Measurements from ENCODE around the gene CACNA1S. TPM values are rescaled to one million over a fixed set of nuclear protein-coding genes. Genes with fewer than 3 reads are reported as not detected.

CACNA1S gene
- total RNA-seq, 1 experiment from 2014 or later: not detected

DNA sequence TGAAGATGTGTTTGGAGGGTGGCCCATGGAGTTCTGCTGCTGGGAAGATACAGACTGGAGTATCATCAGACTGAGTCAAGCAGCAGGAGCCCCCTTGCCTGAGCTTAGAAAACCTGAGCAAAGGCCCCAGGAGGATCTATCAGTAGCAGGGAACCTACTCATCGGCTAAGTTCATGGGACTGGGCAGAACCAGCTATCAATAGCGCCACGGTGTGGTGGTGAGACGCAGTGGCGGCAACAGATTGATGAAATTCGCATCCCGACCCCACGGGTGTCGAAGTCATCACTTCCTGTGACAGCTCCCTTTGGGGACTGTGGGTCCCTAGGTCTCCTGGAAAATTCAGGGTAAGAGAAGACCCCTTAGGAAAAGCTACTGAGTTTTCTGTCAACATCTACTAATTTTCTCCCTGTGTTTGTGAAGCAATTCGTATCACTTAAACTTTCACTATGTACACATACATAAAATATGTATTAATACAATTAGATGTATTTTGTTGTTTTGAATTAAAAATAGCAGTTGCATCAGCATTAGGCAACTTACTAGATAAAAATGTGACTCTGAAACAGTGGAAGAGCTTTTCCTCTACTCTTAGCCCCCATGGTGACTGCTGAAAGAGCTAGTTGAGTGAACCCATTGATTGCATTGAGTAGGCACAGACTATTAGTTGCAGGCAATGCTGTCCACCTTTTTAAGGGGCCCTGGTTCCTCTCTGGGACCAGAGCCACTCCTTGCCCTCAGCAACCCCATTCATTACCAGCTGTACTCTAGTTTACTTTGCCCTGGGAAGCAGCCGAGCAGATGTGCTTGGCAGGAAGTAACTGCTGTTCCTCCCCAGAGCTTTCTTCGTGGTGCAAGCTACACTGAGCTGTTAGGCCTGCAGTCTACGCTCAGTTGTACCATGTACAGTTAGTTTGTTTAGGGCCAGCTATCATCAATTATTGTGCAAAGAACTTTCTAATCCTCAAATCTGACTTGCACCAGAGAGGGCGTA lies 7.3 kb upstream of the CACNA1S start:
- no peak overlapping the region for H3K27ac ChIP-seq (ENCODE audit: low read length)
- H3K36me3 ChIP-seq (ENCODE audit: insufficient read depth, low read length): no peaks in the 10 kb centered on the region
- H3K4me3 ChIP-seq (ENCODE audit: low read length): no peak overlapping the region
- H3K4me1 ChIP-seq (ENCODE audit: low read length): peaks cover 8% of the 10 kb centered on the region
- DNase-seq: peak; percentile 83
- no peaks in the 10 kb centered on the region for H3K9me3 ChIP-seq (ENCODE audit: low read length)
- no peaks in the 10 kb centered on the region; the same call in 1 of the 2 replicates for H4K20me1 ChIP-seq (ENCODE audit: insufficient read depth, low read depth, low read length)
- no peak overlapping the region for H3K4me2 ChIP-seq (ENCODE audit: low read depth, low read length, poor library complexity, severe bottlenecking)
- no peaks in the 10 kb centered on the region for H3K79me2 ChIP-seq (ENCODE audit: low read length)
- no peak overlapping the region for H3K9ac ChIP-seq (ENCODE audit: low read length)
- no peaks in the 10 kb centered on the region for H3K9me2 ChIP-seq (replicated peaks; ENCODE audit: insufficient read depth, low read length)
- no peak overlapping the region for H2AFZ ChIP-seq (ENCODE audit: low read length)
- no peaks in the 10 kb centered on the region for H3K27me3 ChIP-seq (ENCODE audit: low read length)

DNA sequence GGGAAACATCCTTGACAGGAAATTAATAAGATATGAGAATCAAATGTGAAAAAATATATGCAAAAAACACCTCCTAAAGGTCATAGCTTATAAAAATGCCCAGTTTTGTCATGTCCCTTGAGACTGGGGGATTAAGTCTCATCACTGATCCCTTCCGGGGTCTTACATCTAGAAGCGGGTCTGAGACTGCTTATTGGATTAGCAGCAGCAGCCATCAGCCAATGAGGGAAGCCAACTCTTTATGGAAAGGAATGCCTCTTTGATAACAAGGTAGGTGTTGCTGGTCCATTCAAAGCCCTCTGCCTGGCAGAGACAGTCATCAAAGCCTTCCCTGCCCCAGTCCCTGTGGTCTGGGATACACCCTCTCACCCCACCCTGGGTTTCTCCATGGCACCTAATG lies 3.9 kb upstream of the CACNA1S start:
- no peak for DNase-seq
- H3K36me3 ChIP-seq (ENCODE audit: insufficient read depth, low read length): no peaks in the 10 kb centered on the region
- no peaks in the 10 kb centered on the region for H3K9me3 ChIP-seq (ENCODE audit: low read length)
- H4K20me1 ChIP-seq (ENCODE audit: insufficient read depth, low read depth, low read length): no peaks in the 10 kb centered on the region; the same call in 1 of the 2 replicates
- no peaks in the 10 kb centered on the region for H3K79me2 ChIP-seq (ENCODE audit: low read length)
- H3K27ac ChIP-seq (ENCODE audit: low read length): no peak overlapping the region
- H2AFZ ChIP-seq (ENCODE audit: low read length): no peak overlapping the region
- H3K9me2 ChIP-seq (replicated peaks; ENCODE audit: insufficient read depth, low read length): no peaks in the 10 kb centered on the region
- no peak overlapping the region for H3K4me2 ChIP-seq (ENCODE audit: low read depth, low read length, poor library complexity, severe bottlenecking)
- H3K27me3 ChIP-seq (ENCODE audit: low read length): no peaks in the 10 kb centered on the region
- H3K9ac ChIP-seq (ENCODE audit: low read length): no peak overlapping the region
- no peak overlapping the region for H3K4me3 ChIP-seq (ENCODE audit: low read length)
- H3K4me1 ChIP-seq (ENCODE audit: low read length): peaks cover 8% of the 10 kb centered on the region

DNA sequence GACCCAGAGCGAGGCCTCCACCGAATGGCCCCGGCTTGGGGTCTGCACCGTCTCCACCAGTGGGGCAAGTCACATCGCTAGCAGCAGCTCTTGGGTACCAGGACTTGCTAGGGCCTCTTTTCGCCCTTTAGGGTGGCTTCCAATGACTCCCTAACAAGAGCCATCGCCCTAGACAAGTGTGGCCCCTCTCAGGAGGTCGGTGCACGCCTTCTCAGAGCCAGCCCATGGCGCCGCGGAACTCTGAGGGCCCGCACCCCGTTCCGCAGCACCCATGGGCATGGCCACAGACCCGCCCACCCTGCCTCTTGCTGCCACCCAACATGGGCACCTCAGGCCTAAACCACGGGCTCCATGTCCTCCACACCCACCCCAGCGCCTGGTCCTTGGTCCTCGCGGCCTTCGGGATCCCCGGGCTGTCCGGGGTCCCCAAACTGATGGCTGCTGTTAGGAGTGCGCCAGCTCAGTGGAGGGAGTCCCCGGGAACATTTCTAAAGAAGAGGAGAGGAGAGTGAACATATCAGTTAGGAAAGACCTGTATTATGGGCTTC lies 3.2 kb upstream of the CACNA1S start:
- no peak overlapping the region for H3K4me2 ChIP-seq (ENCODE audit: low read depth, low read length, poor library complexity, severe bottlenecking)

DNA sequence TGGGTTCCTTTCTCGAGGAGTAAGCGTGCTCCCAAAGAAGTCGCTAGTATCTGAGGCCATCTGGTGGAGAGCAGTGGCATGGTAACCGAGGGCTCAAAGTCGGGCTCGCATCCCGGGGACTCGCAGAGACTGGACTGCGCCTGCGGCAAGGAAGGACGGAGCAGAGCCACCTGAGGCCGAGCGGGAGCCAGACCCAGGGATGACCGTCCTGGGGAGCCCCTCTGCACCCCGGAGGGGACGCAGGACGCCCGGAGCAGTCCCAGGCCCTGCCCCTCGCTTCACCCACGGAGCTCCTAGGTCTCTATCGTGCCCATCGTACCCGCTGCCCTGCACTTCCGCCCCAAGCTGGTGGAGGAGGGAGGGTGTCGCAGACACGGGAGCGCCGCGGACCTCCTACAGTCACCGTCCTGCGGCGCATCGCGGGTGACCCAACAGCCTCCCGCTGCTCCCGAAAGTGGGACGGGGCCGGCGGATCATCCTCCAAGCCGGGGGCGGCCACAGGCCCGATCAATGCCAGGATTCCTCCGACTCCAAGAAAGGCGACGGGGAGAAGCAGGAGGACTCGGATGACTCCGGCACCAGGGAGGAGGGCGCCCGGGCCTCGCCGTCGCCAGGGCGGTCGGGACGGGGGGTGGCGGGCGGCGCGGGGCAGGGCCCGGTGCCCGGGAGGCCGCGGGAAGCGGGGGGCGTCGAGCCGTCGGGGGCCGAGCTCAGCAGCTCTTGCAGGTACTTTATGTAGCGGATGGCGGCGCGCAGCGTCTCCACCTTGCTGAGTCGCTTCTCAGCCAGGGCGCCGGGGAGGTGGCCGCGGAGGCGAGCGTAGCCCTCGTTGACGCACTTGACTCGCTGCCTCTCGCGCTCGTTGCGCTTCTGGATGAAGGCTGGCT lies 2.3 kb upstream of the CACNA1S start:
- Histone ChIP-seq H3K27me3 (ENCODE audit: low read length) (no peaks in the 10 kb centered on the region), H3K4me3 (ENCODE audit: low read length) (no peak overlapping the region), H3K9me3 (ENCODE audit: low read length) (no peaks in the 10 kb centered on the region), H4K20me1 (ENCODE audit: insufficient read depth, low read depth, low read length) (no peaks in the 10 kb centered on the region; the same call in 1 of the 2 replicates), H3K4me1 (ENCODE audit: low read length) (peaks cover 2% of the 10 kb centered on the region), H3K4me2 (ENCODE audit: low read depth, low read length, poor library complexity, severe bottlenecking) (no peak overlapping the region), H3K36me3 (ENCODE audit: insufficient read depth, low read length) (no peaks in the 10 kb centered on the region), H3K9ac (ENCODE audit: low read length) (no peak overlapping the region), H3K9me2 (replicated peaks; ENCODE audit: insufficient read depth, low read length) (no peaks in the 10 kb centered on the region), H3K79me2 (ENCODE audit: low read length) (no peaks in the 10 kb centered on the region), H3K27ac (ENCODE audit: low read length) (no peak overlapping the region), H2AFZ (ENCODE audit: low read length) (no peak overlapping the region)
- peak; percentile 70 for DNase-seq

More for the DNA sequence above, 3.2 kb upstream of the CACNA1S start:
- H3K9me3 ChIP-seq (ENCODE audit: low read length): no peaks in the 10 kb centered on the region
- DNase-seq: no peak
- H3K4me1 ChIP-seq (ENCODE audit: low read length): peaks cover 8% of the 10 kb centered on the region
- H3K9me2 ChIP-seq (replicated peaks; ENCODE audit: insufficient read depth, low read length): no peaks in the 10 kb centered on the region
- H3K36me3 ChIP-seq (ENCODE audit: insufficient read depth, low read length): no peaks in the 10 kb centered on the region
- H2AFZ ChIP-seq (ENCODE audit: low read length): no peak overlapping the region
- no peak overlapping the region for H3K9ac ChIP-seq (ENCODE audit: low read length)
- H3K4me3 ChIP-seq (ENCODE audit: low read length): no peak overlapping the region
- no peaks in the 10 kb centered on the region; the same call in 1 of the 2 replicates for H4K20me1 ChIP-seq (ENCODE audit: insufficient read depth, low read depth, low read length)
- no peak overlapping the region for H3K27ac ChIP-seq (ENCODE audit: low read length)
- no peaks in the 10 kb centered on the region for H3K27me3 ChIP-seq (ENCODE audit: low read length)
- H3K79me2 ChIP-seq (ENCODE audit: low read length): no peaks in the 10 kb centered on the region

DNA sequence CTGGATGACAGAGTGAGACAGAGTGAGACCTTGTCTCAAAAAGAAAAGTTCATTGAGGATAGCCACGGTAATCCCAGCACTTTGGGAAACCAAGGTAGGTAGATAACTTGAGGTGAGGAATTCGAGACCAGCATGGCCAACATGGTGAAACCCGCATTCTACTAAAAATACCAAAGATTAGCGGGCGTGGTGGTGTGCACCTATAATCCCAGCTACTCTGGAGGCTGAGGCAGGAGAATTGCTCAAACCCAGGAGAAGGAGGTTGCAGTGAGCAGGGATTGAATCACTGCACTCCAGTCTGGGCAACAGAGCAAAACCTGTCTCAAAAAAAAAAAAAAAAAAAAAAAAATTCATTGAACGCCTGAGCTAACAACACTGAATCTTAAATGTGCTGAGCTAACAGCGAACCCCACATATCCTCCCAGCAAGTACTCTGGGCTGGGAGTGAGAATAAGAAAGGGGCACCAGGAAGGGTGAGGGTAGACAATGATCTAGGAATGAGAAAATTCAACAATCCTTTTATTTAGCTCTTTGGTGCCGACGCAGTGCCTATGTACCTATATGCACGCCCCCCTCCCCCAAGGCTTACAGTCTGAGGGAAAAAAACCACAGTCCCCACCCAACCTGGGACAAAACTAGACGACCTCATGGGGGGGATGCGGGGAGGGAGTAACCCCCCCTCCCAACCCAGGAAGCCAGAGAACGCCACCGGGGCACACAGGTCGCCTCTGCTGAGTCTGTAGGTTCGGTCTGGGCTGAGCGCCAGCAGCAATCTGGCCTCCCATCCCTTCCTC lies 1.4 kb upstream of the CACNA1S start:
- H3K4me1 ChIP-seq (ENCODE audit: low read length): no peaks in the 10 kb centered on the region
- no peaks in the 10 kb centered on the region for H3K27me3 ChIP-seq (ENCODE audit: low read length)
- H3K79me2 ChIP-seq (ENCODE audit: low read length): no peaks in the 10 kb centered on the region
- H3K4me2 ChIP-seq (ENCODE audit: low read depth, low read length, poor library complexity, severe bottlenecking): no peak overlapping the region
- no peaks in the 10 kb centered on the region for H4K20me1 ChIP-seq (ENCODE audit: insufficient read depth, low read depth, low read length)
- no peaks in the 10 kb centered on the region for H3K36me3 ChIP-seq (ENCODE audit: insufficient read depth, low read length)
- H2AFZ ChIP-seq (ENCODE audit: low read length): no peak overlapping the region
- no peak for DNase-seq
- H3K4me3 ChIP-seq (ENCODE audit: low read length): no peak overlapping the region
- H3K9me2 ChIP-seq (replicated peaks; ENCODE audit: insufficient read depth, low read length): no peaks in the 10 kb centered on the region
- H3K9ac ChIP-seq (ENCODE audit: low read length): no peak overlapping the region
- H3K9me3 ChIP-seq (ENCODE audit: low read length): no peaks in the 10 kb centered on the region
- H3K27ac ChIP-seq (ENCODE audit: low read length): no peak overlapping the region

DNA sequence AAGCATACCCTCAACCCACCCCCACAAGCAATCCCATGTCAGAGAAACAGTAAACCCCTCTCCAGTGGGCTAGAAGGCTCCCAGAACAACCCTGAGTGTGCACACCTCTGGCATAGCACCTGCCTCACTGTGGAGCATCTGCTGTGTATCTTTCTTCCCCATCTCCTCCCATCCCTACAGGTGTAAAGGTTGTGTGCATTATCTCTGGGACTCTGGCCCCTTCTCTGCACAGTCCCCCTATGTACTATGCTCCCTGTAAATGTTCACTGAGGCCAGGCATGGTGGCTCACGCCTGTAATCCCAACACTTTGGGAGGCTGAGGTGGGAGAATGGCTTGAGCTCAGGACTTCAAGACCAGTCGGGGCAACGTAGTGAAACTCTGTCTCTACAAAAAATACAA lies 700 bp upstream of the CACNA1S start:
- no peak overlapping the region for H3K4me2 ChIP-seq (ENCODE audit: low read depth, low read length, poor library complexity, severe bottlenecking)
- no peak overlapping the region for H3K9ac ChIP-seq (ENCODE audit: low read length)
- H3K4me3 ChIP-seq (ENCODE audit: low read length): no peak overlapping the region
- DNase-seq: no peak
- H3K27me3 ChIP-seq (ENCODE audit: low read length): no peaks in the 10 kb centered on the region
- H3K36me3 ChIP-seq (ENCODE audit: insufficient read depth, low read length): no peaks in the 10 kb centered on the region
- H3K9me2 ChIP-seq (replicated peaks; ENCODE audit: insufficient read depth, low read length): no peaks in the 10 kb centered on the region
- no peaks in the 10 kb centered on the region for H3K79me2 ChIP-seq (ENCODE audit: low read length)
- H2AFZ ChIP-seq (ENCODE audit: low read length): no peak overlapping the region
- no peaks in the 10 kb centered on the region for H3K9me3 ChIP-seq (ENCODE audit: low read length)
- no peak overlapping the region for H3K27ac ChIP-seq (ENCODE audit: low read length)
- no peaks in the 10 kb centered on the region for H3K4me1 ChIP-seq (ENCODE audit: low read length)
- no peaks in the 10 kb centered on the region for H4K20me1 ChIP-seq (ENCODE audit: insufficient read depth, low read depth, low read length)

DNA sequence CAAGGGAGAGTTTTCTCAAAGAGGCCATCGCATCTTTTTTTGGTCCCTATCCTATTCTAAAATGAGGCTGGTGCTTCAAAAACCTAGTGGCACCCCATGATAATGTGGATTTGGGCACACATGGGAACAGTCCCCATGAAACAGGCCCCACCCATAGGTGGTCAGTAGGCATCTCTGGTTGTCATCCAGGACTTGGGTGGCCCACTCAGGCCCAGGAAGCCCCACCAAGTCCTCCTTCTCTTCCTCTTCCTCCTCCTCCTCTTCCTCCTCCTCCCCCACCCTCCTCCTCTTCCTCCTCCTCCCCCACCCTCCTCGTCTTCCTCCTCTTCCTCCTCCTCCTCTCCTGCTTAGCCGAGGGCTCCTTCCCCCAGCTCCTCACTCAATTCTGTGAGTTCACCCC lies 554 bp downstream of the CACNA1S start:
- Histone ChIP-seq H3K9me2 (replicated peaks; ENCODE audit: insufficient read depth, low read length) (no peaks in the 10 kb centered on the region), H3K79me2 (ENCODE audit: low read length) (no peaks in the 10 kb centered on the region), H3K4me2 (ENCODE audit: low read depth, low read length, poor library complexity, severe bottlenecking) (no peak overlapping the region), H3K4me1 (ENCODE audit: low read length) (no peaks in the 10 kb centered on the region), H3K9ac (ENCODE audit: low read length) (no peak overlapping the region), H4K20me1 (ENCODE audit: insufficient read depth, low read depth, low read length) (no peaks in the 10 kb centered on the region), H3K4me3 (ENCODE audit: low read length) (no peak overlapping the region), H2AFZ (ENCODE audit: low read length) (no peak overlapping the region), H3K27me3 (ENCODE audit: low read length) (no peaks in the 10 kb centered on the region), H3K9me3 (ENCODE audit: low read length) (no peaks in the 10 kb centered on the region), H3K36me3 (ENCODE audit: insufficient read depth, low read length) (no peaks in the 10 kb centered on the region), H3K27ac (ENCODE audit: low read length) (no peak overlapping the region)
- no peak for DNase-seq

All from Karpas-422 (cell line).